Stomach (tissue), 19 donors: ENCODE data around the gene GOT1. TPM values are rescaled to one million over a fixed set of nuclear protein-coding genes. Genes with fewer than 3 reads are reported as not detected.

Source experiments
- DNase-seq, 2 donors: peaks; one replicate each; pipeline versions ENCODE4 v3.0.0 to v3.0.0-alpha.2; 2013 to 2019
- H3K27ac ChIP-seq, 5 donors: fragments of 200-600 bp in 4 of 5; sonication (generic) in 4 of 5; one replicate each; pipeline ENCODE4 v1.5.1; 2013 to 2019; ENCODE audit warnings: mild to moderate bottlenecking in 1 of 5, moderate library complexity in 1 of 5
- H3K27me3 ChIP-seq, 3 donors: fragments of 200-600 bp; sonication (generic); one replicate each; pipeline ENCODE4 v1.5.1; 2017 to 2019; ENCODE audit warnings: mixed run types in 1 of 3
- H3K36me3 ChIP-seq, 4 donors: fragments of 200-600 bp; sonication (generic); 1 replicate in 3 of 4; 2 replicates in 1 of 4; pipeline ENCODE4 v1.5.1; 2016 to 2019
- H3K4me1 ChIP-seq, 4 donors: fragments of 200-600 bp; sonication (generic); one replicate each; pipeline ENCODE4 v1.5.1; 2016 to 2019
- H3K4me3 ChIP-seq, 4 donors: fragments of 200-600 bp; sonication (generic) in 3 of 4; one replicate each; pipeline ENCODE4 v1.5.1; 2016 to 2019; ENCODE audit warnings: mild to moderate bottlenecking in 1 of 4
- H3K9me3 ChIP-seq, 4 donors: fragments of 200-600 bp; sonication (generic); one replicate each; pipeline ENCODE4 v1.5.1; 2016 to 2019
- EP300 ChIP-seq: sonication (generic); formaldehyde crosslinking; IDR thresholded peaks from one replicate; pipeline ENCODE4 v1.6.1; 2017; ENCODE audit warnings: antibody characterized with exemption
- POLR2A ChIP-seq, 4 donors: fragments of 450-650 bp; IDR thresholded peaks; one replicate each; pipeline ENCODE4 v1.6.1; 2016; ENCODE audit warnings: antibody characterized with exemption in 4 of 4, control low read depth in 2 of 4, mild to moderate bottlenecking in 1 of 4, moderate library complexity in 1 of 4
- POLR2AphosphoS5 ChIP-seq, 3 donors: sonication (generic); formaldehyde crosslinking; IDR thresholded peaks; one replicate each; pipeline ENCODE4 v1.6.1; 2016; ENCODE audit warnings: antibody characterized with exemption in 3 of 3
- WGBS, 5 donors: extraction: QIAGEN DNeasy Blood & Tissue Kit in 3 of 5; methylation state at CpG; one replicate each; pipeline versions ENCODE4 v1.1.5 to v1.1.7; 2013 to 2018; 5-methylcytosine and 5-hydroxymethylcytosine counted together
- intact Hi-C: fragments of 100-400 bp; cut with DNase I; formaldehyde crosslinking; loops from one replicate; pipeline ENCODE4 v1.15.1; 2023; ENCODE audit warnings: low total_unique reads
- long read RNA-seq, 10 donors: transcript quantifications; one replicate each; lab custom pipeline, GENCODE V29; 2026
- polyA plus RNA-seq, 3 donors: library from polyadenylated mRNA; stranded (reverse); fragments of 200-250 nt; gene quantifications; one replicate each; pipeline ENCODE4 v1.2.3, GENCODE V29; 2013
- total RNA-seq, 5 donors: library from RNA; depleted of rRNA; stranded (reverse); fragments of >200 nt; gene quantifications; one replicate each; pipeline versions ENCODE4 v1.1.0 to v1.2.3, GENCODE V29; 2014 to 2016
- TF ChIP-seq, protein P1 (sequence below), 7 experiments: fragments of 450-650 bp in 4 of 7; fragments of 200-600 bp in 3 of 7; sonication (generic) in 3 of 7; IDR thresholded peaks; one replicate each; pipeline ENCODE4 v1.5.1; 2016 to 2019; ENCODE audit warnings: antibody characterized with exemption in 7 of 7, control low read depth in 2 of 7, mild to moderate bottlenecking in 1 of 7
- donor health status: healthy with polysubstance abuse.
- donor health status: Bipolar disorder and iron deficiency.
- donor health status: healthy.

The GOT1 gene
- total RNA-seq (100 to 1,000 TPM in 1 of 5 donors, 10 to 100 TPM in 4; 38.1 to 131 (median 55.4) TPM), polyA plus RNA-seq (10 to 100 TPM; 25.5 to 37.5 (median 33.9) TPM)
- long read RNA-seq, donor 1, partial matches to known transcripts = 0 of 8 reads
- long read RNA-seq, donor 1, other reads (novel, unspliced or antisense) = 0 of 8 reads
- long read RNA-seq, donor 2, partial matches to known transcripts = 0 of 3 reads
- long read RNA-seq, donor 2, other reads (novel, unspliced or antisense) = 0 of 3 reads
- long read RNA-seq, donor 3, transcript GOT1-201 (9 exons, 2,923 nt) = major isoform, 5 of 9 reads
- long read RNA-seq, donor 3, partial matches to known transcripts = 0 of 9 reads
- long read RNA-seq, donor 3, other reads (novel, unspliced or antisense) = 0 of 9 reads
- long read RNA-seq, donor 4, partial matches to known transcripts = 0 of 1 reads
- long read RNA-seq, donor 4, other reads (novel, unspliced or antisense) = 0 of 1 reads
- long read RNA-seq, donor 5, transcript GOT1-201 (9 exons, 2,923 nt) = major isoform, 7 of 11 reads
- long read RNA-seq, donor 5, partial matches to known transcripts = 0 of 11 reads
- long read RNA-seq, donor 5, other reads (novel, unspliced or antisense) = 0 of 11 reads
- long read RNA-seq, donor 6, transcript GOT1-201 (9 exons, 2,923 nt) = major isoform, 25 of 40 reads
- long read RNA-seq, donor 6, partial matches to known transcripts = 11 of 40 reads
- long read RNA-seq, donor 6, other reads (novel, unspliced or antisense) = 0 of 40 reads
- long read RNA-seq, donor 7, transcript GOT1-201 (9 exons, 2,923 nt) = major isoform, 6 of 10 reads
- long read RNA-seq, donor 7, partial matches to known transcripts = 0 of 10 reads
- long read RNA-seq, donor 7, other reads (novel, unspliced or antisense) = 0 of 10 reads
- long read RNA-seq, donor 8, transcript GOT1-201 (9 exons, 2,923 nt) = major isoform, 14 of 22 reads
- long read RNA-seq, donor 8, partial matches to known transcripts = 7 of 22 reads
- long read RNA-seq, donor 8, other reads (novel, unspliced or antisense) = 0 of 22 reads
- long read RNA-seq, donor 9, transcript GOT1-201 (9 exons, 2,923 nt) = major isoform, 8 of 13 reads
- long read RNA-seq, donor 9, partial matches to known transcripts = 0 of 13 reads
- long read RNA-seq, donor 9, other reads (novel, unspliced or antisense) = 0 of 13 reads
- long read RNA-seq, donor 10, partial matches to known transcripts = 0 of 3 reads
- long read RNA-seq, donor 10, other reads (novel, unspliced or antisense) = 0 of 3 reads

DNA sequence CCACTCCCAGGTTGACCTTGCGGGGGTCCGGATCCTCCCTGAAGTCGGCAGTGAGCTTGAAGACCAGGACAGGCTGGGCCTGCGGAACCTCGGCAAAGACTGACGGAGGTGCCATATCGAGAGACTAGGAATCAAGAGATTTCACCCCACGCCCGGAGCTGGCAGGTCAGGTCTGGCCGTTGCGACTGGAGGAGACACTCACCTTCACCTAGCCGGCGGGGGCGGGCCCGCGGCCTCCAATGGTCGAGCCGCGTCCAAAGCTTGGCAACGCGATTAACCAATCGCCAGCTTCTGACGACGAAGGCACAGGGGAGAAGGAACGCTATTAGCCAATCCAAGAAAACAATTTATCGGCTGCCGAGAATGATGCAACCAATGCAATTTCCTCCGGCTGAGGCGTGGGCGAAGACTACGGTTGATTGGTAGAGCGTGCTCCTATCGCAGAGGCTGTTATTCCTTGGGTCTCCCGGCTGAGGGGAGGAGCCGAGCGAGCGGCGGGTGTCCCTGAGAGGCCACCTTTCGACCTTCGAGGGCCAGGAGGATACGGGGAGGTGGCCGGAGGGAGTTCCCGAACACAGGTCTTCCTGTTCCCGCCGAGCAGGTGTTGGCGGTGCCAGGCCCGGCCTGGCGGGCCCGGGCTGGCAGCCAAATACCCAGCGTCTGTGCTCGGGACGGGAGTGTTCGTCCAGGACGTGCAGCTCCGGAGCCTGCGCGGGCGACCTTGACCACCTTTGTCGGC lies at the start of gene GOT1:
Gene GOT1, minus strand, starts transcription at position 174 of the 739 bp plus-strand sequence. Its CDS starts 59 bp downstream, at position 115.
- H3K9me3 ChIP-seq = no peaks in the 10 kb centered on the region
- no peak for TF ChIP-seq EP300
- peak in 2 of 4 donors; percentile 29 to 68 for TF ChIP-seq POLR2A (IDR thresholded peaks at IDR 0.05)
- TF ChIP-seq, protein P1, sequence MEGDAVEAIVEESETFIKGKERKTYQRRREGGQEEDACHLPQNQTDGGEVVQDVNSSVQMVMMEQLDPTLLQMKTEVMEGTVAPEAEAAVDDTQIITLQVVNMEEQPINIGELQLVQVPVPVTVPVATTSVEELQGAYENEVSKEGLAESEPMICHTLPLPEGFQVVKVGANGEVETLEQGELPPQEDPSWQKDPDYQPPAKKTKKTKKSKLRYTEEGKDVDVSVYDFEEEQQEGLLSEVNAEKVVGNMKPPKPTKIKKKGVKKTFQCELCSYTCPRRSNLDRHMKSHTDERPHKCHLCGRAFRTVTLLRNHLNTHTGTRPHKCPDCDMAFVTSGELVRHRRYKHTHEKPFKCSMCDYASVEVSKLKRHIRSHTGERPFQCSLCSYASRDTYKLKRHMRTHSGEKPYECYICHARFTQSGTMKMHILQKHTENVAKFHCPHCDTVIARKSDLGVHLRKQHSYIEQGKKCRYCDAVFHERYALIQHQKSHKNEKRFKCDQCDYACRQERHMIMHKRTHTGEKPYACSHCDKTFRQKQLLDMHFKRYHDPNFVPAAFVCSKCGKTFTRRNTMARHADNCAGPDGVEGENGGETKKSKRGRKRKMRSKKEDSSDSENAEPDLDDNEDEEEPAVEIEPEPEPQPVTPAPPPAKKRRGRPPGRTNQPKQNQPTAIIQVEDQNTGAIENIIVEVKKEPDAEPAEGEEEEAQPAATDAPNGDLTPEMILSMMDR (IDR thresholded peaks at IDR 0.05) = no peak
- peak; percentile 81 to 95 (median 82) for TF ChIP-seq POLR2AphosphoS5 (IDR thresholded peaks at IDR 0.05)
- peak within 1 kb of the TSS; percentile 76 to 91 (median 83) for H3K4me3 ChIP-seq
- peaks cover 22 to 65% (median 52%) of the 10 kb centered on the region in 4 donors for H3K4me1 ChIP-seq
- peaks cover 0 to 13% (median 9%) of the 10 kb centered on the region in 4 donors for H3K36me3 ChIP-seq
- H3K27ac ChIP-seq = peak within 1 kb of the TSS; percentile 95 to 97 (median 96)
- WGBS, 5 donors = 0 to 1% (median 0%) methylated on average over 25 to 59 of the region's 59 CpGs
- DNase-seq = peak; percentile 95 to 99
- no peaks in the 10 kb centered on the region for H3K27me3 ChIP-seq
- intact Hi-C loops = no loop called here

- no peaks in the 10 kb centered on the region for H3K9me3 ChIP-seq
- H3K27me3 ChIP-seq = peaks cover 0 to 48% (median 0%) of the 10 kb centered on the region in 3 donors
- no peak overlapping the region for H3K27ac ChIP-seq
- no peak for DNase-seq
- intact Hi-C loops = no loop called here
- H3K36me3 ChIP-seq = no peaks in the 10 kb centered on the region
- TF ChIP-seq POLR2AphosphoS5 (IDR thresholded peaks at IDR 0.05) = no peak
- TF ChIP-seq, protein P1 (IDR thresholded peaks at IDR 0.05) = no peak
- TF ChIP-seq POLR2A (IDR thresholded peaks at IDR 0.05) = no peak
- no peak for TF ChIP-seq EP300
- WGBS, 5 donors = 61 to 74% (median 71%) methylated on average over 5 of the region's 5 CpGs
- no peak overlapping the region for H3K4me3 ChIP-seq
- peaks cover 0 to 13% (median 0%) of the 10 kb centered on the region in 4 donors for H3K4me1 ChIP-seq
These were observed 39.9 kb upstream of the GOT1 start for GRCh38 chr10:99470327-99470726.

- TF ChIP-seq, protein P1 (IDR thresholded peaks at IDR 0.05) = no peak
- TF ChIP-seq POLR2AphosphoS5 (IDR thresholded peaks at IDR 0.05) (no peak), EP300 (no peak), POLR2A (IDR thresholded peaks at IDR 0.05) (no peak)
- H3K36me3 ChIP-seq = no peaks in the 10 kb centered on the region
- H3K4me3 ChIP-seq = no peak overlapping the region
- H3K27ac ChIP-seq = peak overlapping the region; percentile 14 to 71 (median 50)
- intact Hi-C loops = no loop called here
- no peak for DNase-seq
- peaks cover 0 to 53% (median 0%) of the 10 kb centered on the region in 3 donors for H3K27me3 ChIP-seq
- H3K9me3 ChIP-seq = peaks cover 0 to 1% (median 0%) of the 10 kb centered on the region in 4 donors
- H3K4me1 ChIP-seq = peaks cover 0 to 13% (median 0%) of the 10 kb centered on the region in 4 donors
- whole genome bisulfite sequencing, 5 donors = 34 to 58% (median 42%) methylated on average over 14 of the region's 14 CpGs
These were observed 37.0 kb upstream of the GOT1 start for GRCh38 chr10:99467236-99467999.
